ENCODE measurements around the gene ADGRA1.

DNA sequence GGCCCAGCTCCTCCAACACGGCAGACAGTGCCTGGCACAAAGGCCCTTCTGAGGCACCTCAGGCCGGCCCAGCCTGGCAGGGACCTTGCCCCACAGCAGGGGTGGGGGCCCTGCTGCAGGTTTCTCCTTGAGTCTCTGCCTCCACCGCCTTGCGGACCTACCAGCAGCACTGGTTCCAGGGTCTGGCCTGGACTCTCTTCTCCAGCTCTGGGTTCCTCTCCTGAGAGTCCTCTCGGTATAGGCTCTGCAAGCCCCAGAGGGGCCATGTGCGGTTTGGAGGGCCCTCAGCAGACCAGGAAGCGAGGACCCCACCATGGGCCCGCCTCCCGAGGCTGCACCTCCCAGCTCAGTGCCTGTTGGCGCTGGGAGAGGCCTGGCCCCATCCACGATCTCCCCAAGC lies 38.1 kb upstream of the ADGRA1 start:
- TF ChIP-seq, protein P1, sequence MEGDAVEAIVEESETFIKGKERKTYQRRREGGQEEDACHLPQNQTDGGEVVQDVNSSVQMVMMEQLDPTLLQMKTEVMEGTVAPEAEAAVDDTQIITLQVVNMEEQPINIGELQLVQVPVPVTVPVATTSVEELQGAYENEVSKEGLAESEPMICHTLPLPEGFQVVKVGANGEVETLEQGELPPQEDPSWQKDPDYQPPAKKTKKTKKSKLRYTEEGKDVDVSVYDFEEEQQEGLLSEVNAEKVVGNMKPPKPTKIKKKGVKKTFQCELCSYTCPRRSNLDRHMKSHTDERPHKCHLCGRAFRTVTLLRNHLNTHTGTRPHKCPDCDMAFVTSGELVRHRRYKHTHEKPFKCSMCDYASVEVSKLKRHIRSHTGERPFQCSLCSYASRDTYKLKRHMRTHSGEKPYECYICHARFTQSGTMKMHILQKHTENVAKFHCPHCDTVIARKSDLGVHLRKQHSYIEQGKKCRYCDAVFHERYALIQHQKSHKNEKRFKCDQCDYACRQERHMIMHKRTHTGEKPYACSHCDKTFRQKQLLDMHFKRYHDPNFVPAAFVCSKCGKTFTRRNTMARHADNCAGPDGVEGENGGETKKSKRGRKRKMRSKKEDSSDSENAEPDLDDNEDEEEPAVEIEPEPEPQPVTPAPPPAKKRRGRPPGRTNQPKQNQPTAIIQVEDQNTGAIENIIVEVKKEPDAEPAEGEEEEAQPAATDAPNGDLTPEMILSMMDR (IDR thresholded peaks at IDR 0.05; ENCODE audit: extremely low read depth in 1 of 2, insufficient read depth in 1 of 2, low read depth in 1 of 2, low read length in 2 of 2), result no peak
- TF ChIP-seq, protein P2, sequence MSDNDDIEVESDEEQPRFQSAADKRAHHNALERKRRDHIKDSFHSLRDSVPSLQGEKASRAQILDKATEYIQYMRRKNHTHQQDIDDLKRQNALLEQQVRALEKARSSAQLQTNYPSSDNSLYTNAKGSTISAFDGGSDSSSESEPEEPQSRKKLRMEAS (IDR thresholded peaks at IDR 0.05; ENCODE audit: insufficient read depth, insufficient read length), result no peak
- no peak for TF ChIP-seq MYC (IDR thresholded peaks at IDR 0.05; ENCODE audit: low read depth, low read length)
- no peak for TF ChIP-seq POLR2AphosphoS5 (IDR thresholded peaks at IDR 0.05; ENCODE audit: insufficient read depth, low read depth, low read length)
- no peak for TF ChIP-seq EZH2 (IDR thresholded peaks at IDR 0.05; ENCODE audit: borderline replicate concordance, low read depth, low read length, severe bottlenecking)
- no peak for TF ChIP-seq JUN (IDR thresholded peaks at IDR 0.05; ENCODE audit: borderline replicate concordance, insufficient read depth, insufficient read length, low read depth)
- TF ChIP-seq FOS (IDR thresholded peaks at IDR 0.05; ENCODE audit: borderline replicate concordance, insufficient read depth, low read length), result no peak
- TF ChIP-seq GATA2 (IDR thresholded peaks at IDR 0.05; ENCODE audit: insufficient read depth, insufficient read length, low read depth, low read length), result no peak
- TF ChIP-seq POLR2A (IDR thresholded peaks at IDR 0.05; ENCODE audit: low read depth, low read length), result no peak
